ENCODE measurements around the gene ERCC6.

GRCh38 chr10:49549640-49550346 is 10.9 kb upstream of the ERCC6 start:
- TF ChIP-seq POLR2A (IDR thresholded peaks at IDR 0.05), result no peak
- TF ChIP-seq, protein P1, sequence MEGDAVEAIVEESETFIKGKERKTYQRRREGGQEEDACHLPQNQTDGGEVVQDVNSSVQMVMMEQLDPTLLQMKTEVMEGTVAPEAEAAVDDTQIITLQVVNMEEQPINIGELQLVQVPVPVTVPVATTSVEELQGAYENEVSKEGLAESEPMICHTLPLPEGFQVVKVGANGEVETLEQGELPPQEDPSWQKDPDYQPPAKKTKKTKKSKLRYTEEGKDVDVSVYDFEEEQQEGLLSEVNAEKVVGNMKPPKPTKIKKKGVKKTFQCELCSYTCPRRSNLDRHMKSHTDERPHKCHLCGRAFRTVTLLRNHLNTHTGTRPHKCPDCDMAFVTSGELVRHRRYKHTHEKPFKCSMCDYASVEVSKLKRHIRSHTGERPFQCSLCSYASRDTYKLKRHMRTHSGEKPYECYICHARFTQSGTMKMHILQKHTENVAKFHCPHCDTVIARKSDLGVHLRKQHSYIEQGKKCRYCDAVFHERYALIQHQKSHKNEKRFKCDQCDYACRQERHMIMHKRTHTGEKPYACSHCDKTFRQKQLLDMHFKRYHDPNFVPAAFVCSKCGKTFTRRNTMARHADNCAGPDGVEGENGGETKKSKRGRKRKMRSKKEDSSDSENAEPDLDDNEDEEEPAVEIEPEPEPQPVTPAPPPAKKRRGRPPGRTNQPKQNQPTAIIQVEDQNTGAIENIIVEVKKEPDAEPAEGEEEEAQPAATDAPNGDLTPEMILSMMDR (IDR thresholded peaks at IDR 0.05), result no peak
